Measurements from ENCODE around the gene MTFMT.

GRCh38 chr15:65071381-65071811 is 42.0 kb upstream of the MTFMT start:
- TF ChIP-seq GATA2 (IDR thresholded peaks at IDR 0.05; ENCODE audit: low read depth, low read length) (no peak), GATA3 (IDR thresholded peaks at IDR 0.05; ENCODE audit: low read depth, low read length) (no peak)
